ENCODE data around the gene AGBL5. TPM values are rescaled to one million over a fixed set of nuclear protein-coding genes. Genes with fewer than 3 reads are reported as not detected.

AGBL5 gene
- total RNA-seq, 1 experiment from 2014 or later: 55.4 TPM

DNA sequence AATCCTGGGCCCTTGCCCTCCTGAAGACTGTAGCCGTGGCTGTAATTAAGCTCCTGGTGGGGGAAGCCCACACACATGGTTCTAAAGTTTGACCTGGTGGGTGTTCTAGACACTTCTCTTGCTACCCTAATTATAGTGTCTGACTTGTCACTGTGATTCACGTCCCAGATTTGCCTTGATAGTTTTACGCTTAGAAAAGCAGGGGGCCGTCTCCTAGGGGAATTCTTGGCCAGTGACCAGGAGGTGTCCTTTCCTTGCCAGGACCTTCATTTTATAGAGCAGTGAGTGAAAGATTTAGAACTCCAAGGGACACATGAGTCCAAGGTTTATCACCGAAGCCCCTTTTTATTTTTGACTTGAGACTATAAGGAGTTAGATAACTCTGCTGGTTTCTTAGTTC is 9.7 kb upstream of the AGBL5 start:
- Histone ChIP-seq H3K9ac (ENCODE audit: extremely low read depth, insufficient read length, low read length) (no peak overlapping the region), H4K20me1 (ENCODE audit: control insufficient read depth, insufficient read depth, insufficient read length) (no peaks in the 10 kb centered on the region), H2BK5ac (ENCODE audit: insufficient read length, low read length) (no peak overlapping the region), H3K4me2 (ENCODE audit: insufficient read depth, insufficient read length, low read length) (no peak overlapping the region), H2AFZ (ENCODE audit: low read length) (no peak overlapping the region), H3K4ac (ENCODE audit: low read depth, low read length) (no peak overlapping the region), H3K23me2 (ENCODE audit: insufficient read length, low read depth, low read length, poor library complexity, severe bottlenecking) (no peaks in the 10 kb centered on the region), H4K8ac (replicated peaks; ENCODE audit: insufficient read length, low read depth, low read length) (no peak overlapping the region), H3T11ph (ENCODE audit: low read length) (no peak overlapping the region), H3K27me3 (ENCODE audit: insufficient read depth, low read length) (no peaks in the 10 kb centered on the region), H3K9me3 (ENCODE audit: control insufficient read depth, low read depth, low read length) (no peaks in the 10 kb centered on the region), H4K91ac (ENCODE audit: insufficient read length, low read depth, low read length) (no peak overlapping the region), H2BK12ac (ENCODE audit: insufficient read length, low read depth, low read length) (no peak overlapping the region), H3K18ac (ENCODE audit: insufficient read length, low read depth, low read length) (no peak overlapping the region), H2BK20ac (ENCODE audit: low read depth, low read length, poor library complexity, severe bottlenecking) (no peak overlapping the region), H3K79me1 (ENCODE audit: insufficient read depth, low read depth, low read length, poor library complexity, severe bottlenecking) (no peaks in the 10 kb centered on the region), H2BK120ac (ENCODE audit: low read depth, low read length, poor library complexity, severe bottlenecking) (no peak overlapping the region), H2AK5ac (ENCODE audit: insufficient read length, low read length) (no peak overlapping the region), H3K79me2 (ENCODE audit: insufficient read depth, low read length) (no peaks in the 10 kb centered on the region), H3K14ac (ENCODE audit: insufficient read depth, low read length) (no peak overlapping the region), H4K5ac (ENCODE audit: insufficient read length, low read depth, low read length) (no peak overlapping the region), H3K4me1 (ENCODE audit: insufficient read depth, low read length) (no peaks in the 10 kb centered on the region), H3K56ac (ENCODE audit: insufficient read length, low read depth, low read length) (no peak overlapping the region), H3K27ac (ENCODE audit: insufficient read length, low read depth, low read length) (no peak overlapping the region), H2BK15ac (ENCODE audit: low read depth, low read length) (no peak overlapping the region), H3K23ac (ENCODE audit: insufficient read length, low read depth, low read length) (no peak overlapping the region)
- TF ChIP-seq CTCF (conservative IDR thresholded peaks at IDR 0.05): no peak
- H3K4me1 Mint-ChIP-seq: peaks cover 0 to 5% of the 10 kb centered on the region in 2 experiments; a peak in 2 of 4 replicates
- no CpG with 5 or more reads among the region's 5 CpGs for WGBS (ENCODE audit: extremely low coverage, insufficient read length, low lambda C conversion rate)
- H3K27me3 Mint-ChIP-seq (ENCODE audit: low read depth): no peaks in the 10 kb centered on the region
- no peak for DNase-seq
- H3K4me3 Mint-ChIP-seq: no peak overlapping the region
- no peaks in the 10 kb centered on the region for H3K9me3 Mint-ChIP-seq
- H3K27ac Mint-ChIP-seq: no peak overlapping the region
- H3K36me3 Mint-ChIP-seq (ENCODE audit: insufficient read depth in 1 of 3, low read depth in 3 of 3): peaks cover 17 to 60% (median 55%) of the 10 kb centered on the region in 3 experiments
